HepG2 (cell line): Measurements from ENCODE around the gene TMEM253. TPM values are rescaled to one million over a fixed set of nuclear protein-coding genes. Genes with fewer than 3 reads are reported as not detected.
A peak's percentile ranks its signal among the peaks of the same experiment; 100 is the strongest.

ENCODE experiments used
- ESRRA ChIP-seq: sonication (generic); formaldehyde crosslinking; IDR thresholded peaks from 2 replicates; pipeline ENCODE4 v1.5.1; 2020; ENCODE audit warnings: mild to moderate bottlenecking, low read depth, missing genetic modification reagents
- IKZF4 ChIP-seq: sonication (generic); formaldehyde crosslinking; IDR thresholded peaks from 2 replicates; pipeline ENCODE4 v1.5.1; 2020; ENCODE audit warnings: borderline replicate concordance, mild to moderate bottlenecking, low read depth, missing genetic modification reagents; ENCODE audit errors: not compliant biosample characterization
- POLR2G ChIP-seq: fragments of 200-400 bp; formaldehyde crosslinking; IDR thresholded peaks from 2 replicates; pipeline ENCODE4 v1.6.1; 2018; ENCODE audit warnings: mild to moderate bottlenecking, low read depth, low read length, moderate library complexity
- REXO4 ChIP-seq: sonication (generic); formaldehyde crosslinking; IDR thresholded peaks from 2 replicates; pipeline ENCODE4 v1.8.0; 2022; ENCODE audit warnings: missing genetic modification reagents, mild to moderate bottlenecking, borderline replicate concordance
- RFXAP ChIP-seq: sonication (generic); formaldehyde crosslinking; IDR thresholded peaks from 2 replicates; pipeline ENCODE4 v1.4.0; 2020; ENCODE audit warnings: missing genetic modification reagents, borderline replicate concordance
- TBX3 ChIP-seq: fragments of 450-650 bp; IDR thresholded peaks from 2 replicates; pipeline ENCODE4 v1.6.1; 2017; ENCODE audit warnings: antibody characterized with exemption, mild to moderate bottlenecking, inconsistent platforms, borderline replicate concordance
- ZFP36L2 ChIP-seq: sonication (generic); formaldehyde crosslinking; IDR thresholded peaks from 2 replicates; pipeline ENCODE4 v1.4.0; 2020; ENCODE audit warnings: missing genetic modification reagents
- ZNF292 ChIP-seq: sonication (generic); formaldehyde crosslinking; IDR thresholded peaks from 2 replicates; pipeline ENCODE4 v1.8.1; 2022; ENCODE audit warnings: mild to moderate bottlenecking, low read depth, missing genetic modification reagents, borderline replicate concordance
- ZNF607 ChIP-seq: sonication (generic); formaldehyde crosslinking; IDR thresholded peaks from 2 replicates; pipeline ENCODE4 v1.5.1; 2020; ENCODE audit warnings: missing genetic modification reagents, mild to moderate bottlenecking, borderline replicate concordance
- polyA plus RNA-seq, 8 experiments: library from polyadenylated mRNA; depleted of rRNA in 3 of 8; stranded (reverse) in 7 of 8; unstranded in 1 of 8; fragments of >200 nt; fragmentation: Illumina TruSeq in 4 of 8; extraction: Trizol in 4 of 8; gene quantifications; 2 replicates each; pipeline versions ENCODE4 v1.2.1 to v1.2.3, GENCODE V29; 2011 to 2016; ENCODE audit warnings: low read depth in 4 of 8, missing spikeins in 1 of 8, mixed read lengths in 1 of 8; ENCODE audit not compliant: insufficient read depth in 1 of 8
- total RNA-seq, 5 experiments: library from RNA; depleted of rRNA; stranded (reverse); fragments of >200 nt; fragmentation: Illumina TruSeq; extraction: Trizol; gene quantifications; 2 replicates each; pipeline ENCODE4 v1.2.3, GENCODE V29; 2016; ENCODE audit warnings: low read depth in 1 of 5
- TF ChIP-seq, protein P1 (sequence below): sonication (generic); formaldehyde crosslinking; IDR thresholded peaks from 2 replicates; pipeline ENCODE4 v1.4.0; 2020; ENCODE audit warnings: mild to moderate bottlenecking, missing genetic modification reagents
- TF ChIP-seq, protein P2 (sequence below): sonication (generic); formaldehyde crosslinking; IDR thresholded peaks from 2 replicates; pipeline ENCODE4 v1.4.0; 2020; ENCODE audit warnings: missing genetic modification reagents, borderline replicate concordance
- TF ChIP-seq, protein P3 (sequence below): IDR thresholded peaks from 2 replicates; pipeline ENCODE4 v1.6.1; 2016; ENCODE audit warnings: control low read depth
- TF ChIP-seq, protein P4 (sequence below): IDR thresholded peaks from 2 replicates; pipeline ENCODE4 v1.6.1; 2016; ENCODE audit warnings: low read depth
- TF ChIP-seq, protein P5 (sequence below): IDR thresholded peaks from 2 replicates; pipeline ENCODE4 v1.6.1; 2016; ENCODE audit warnings: low read depth, control low read depth

Gene TMEM253
- total and polyA plus RNA-seq, 2 of the 13 experiments (the other 11 are each of a cell fraction or from before 2014, with no cell fraction given): 0.29 to 0.45 TPM

DNA sequence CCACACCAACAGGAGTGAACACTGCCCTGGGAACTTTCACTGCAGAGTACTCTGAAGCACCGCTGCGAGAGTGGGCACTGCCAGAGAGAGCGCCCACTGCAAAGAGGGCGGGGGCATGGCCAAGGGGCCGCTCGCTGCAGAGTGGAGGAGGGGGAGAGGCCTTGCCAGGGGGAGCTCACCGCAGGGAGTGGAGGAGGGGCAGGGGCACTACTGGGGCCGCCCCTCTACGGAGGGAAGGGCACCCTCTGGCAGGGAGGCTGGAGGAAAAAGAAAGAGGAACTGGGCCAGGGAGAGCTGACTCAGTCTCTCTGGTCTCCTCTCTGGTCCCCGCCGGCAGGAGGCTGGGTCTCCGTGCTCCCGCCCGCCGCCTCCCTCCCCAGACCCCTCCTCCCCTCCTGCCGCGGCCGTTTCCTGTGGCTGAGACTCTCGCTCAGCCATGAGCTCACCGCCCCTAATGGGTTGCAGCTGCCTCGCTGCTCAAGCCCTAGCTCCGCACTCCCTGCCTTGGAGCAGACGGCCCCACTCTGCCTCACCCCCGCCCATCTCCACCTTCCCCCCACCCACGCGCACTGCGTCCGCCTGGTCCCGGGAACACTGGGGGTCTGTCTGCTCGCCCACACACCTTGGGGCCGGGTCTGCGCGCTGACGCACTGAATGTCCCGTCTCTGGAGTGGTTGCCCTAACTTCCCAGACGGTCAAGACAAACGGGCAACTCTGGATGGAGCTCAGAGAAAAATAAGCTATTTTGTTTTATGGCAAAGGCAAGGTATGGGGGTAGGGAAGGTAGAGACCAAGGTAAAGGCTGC, 29.4 kb upstream of the TMEM253 start (continued):
- TF ChIP-seq ZFP36L2 (no peak), IKZF4 (no peak), RFXAP (CRISPR knock-in tag) (no peak; the same call in 1 of the 2 replicates), ESRRA (CRISPR knock-in tag) (no peak), ZNF607 (CRISPR knock-in tag) (no peak), POLR2G (no peak), TBX3 (no peak), ZNF292 (CRISPR knock-in tag) (peak; percentile 15; the same call in 1 of the 2 replicates), REXO4 (no peak)
- TF ChIP-seq, protein P1, sequence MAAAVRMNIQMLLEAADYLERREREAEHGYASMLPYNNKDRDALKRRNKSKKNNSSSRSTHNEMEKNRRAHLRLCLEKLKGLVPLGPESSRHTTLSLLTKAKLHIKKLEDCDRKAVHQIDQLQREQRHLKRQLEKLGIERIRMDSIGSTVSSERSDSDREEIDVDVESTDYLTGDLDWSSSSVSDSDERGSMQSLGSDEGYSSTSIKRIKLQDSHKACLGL (CRISPR knock-in tag): no peak
- TF ChIP-seq, protein P2, sequence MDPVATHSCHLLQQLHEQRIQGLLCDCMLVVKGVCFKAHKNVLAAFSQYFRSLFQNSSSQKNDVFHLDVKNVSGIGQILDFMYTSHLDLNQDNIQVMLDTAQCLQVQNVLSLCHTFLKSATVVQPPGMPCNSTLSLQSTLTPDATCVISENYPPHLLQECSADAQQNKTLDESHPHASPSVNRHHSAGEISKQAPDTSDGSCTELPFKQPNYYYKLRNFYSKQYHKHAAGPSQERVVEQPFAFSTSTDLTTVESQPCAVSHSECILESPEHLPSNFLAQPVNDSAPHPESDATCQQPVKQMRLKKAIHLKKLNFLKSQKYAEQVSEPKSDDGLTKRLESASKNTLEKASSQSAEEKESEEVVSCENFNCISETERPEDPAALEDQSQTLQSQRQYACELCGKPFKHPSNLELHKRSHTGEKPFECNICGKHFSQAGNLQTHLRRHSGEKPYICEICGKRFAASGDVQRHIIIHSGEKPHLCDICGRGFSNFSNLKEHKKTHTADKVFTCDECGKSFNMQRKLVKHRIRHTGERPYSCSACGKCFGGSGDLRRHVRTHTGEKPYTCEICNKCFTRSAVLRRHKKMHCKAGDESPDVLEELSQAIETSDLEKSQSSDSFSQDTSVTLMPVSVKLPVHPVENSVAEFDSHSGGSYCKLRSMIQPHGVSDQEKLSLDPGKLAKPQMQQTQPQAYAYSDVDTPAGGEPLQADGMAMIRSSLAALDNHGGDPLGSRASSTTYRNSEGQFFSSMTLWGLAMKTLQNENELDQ (CRISPR knock-in tag): no peak
- TF ChIP-seq, protein P3, sequence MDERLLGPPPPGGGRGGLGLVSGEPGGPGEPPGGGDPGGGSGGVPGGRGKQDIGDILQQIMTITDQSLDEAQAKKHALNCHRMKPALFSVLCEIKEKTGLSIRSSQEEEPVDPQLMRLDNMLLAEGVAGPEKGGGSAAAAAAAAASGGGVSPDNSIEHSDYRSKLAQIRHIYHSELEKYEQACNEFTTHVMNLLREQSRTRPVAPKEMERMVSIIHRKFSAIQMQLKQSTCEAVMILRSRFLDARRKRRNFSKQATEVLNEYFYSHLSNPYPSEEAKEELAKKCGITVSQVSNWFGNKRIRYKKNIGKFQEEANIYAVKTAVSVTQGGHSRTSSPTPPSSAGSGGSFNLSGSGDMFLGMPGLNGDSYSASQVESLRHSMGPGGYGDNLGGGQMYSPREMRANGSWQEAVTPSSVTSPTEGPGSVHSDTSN (CRISPR knock-in tag): no peak
- TF ChIP-seq, protein P4, sequence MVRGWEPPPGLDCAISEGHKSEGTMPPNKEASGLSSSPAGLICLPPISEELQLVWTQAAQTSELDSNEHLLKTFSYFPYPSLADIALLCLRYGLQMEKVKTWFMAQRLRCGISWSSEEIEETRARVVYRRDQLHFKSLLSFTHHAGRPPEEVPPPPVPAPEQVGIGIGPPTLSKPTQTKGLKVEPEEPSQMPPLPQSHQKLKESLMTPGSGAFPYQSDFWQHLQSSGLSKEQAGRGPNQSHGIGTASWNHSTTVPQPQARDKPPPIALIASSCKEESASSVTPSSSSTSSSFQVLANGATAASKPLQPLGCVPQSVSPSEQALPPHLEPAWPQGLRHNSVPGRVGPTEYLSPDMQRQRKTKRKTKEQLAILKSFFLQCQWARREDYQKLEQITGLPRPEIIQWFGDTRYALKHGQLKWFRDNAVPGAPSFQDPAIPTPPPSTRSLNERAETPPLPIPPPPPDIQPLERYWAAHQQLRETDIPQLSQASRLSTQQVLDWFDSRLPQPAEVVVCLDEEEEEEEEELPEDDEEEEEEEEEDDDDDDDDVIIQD (CRISPR knock-in tag): no peak
- TF ChIP-seq, protein P5, sequence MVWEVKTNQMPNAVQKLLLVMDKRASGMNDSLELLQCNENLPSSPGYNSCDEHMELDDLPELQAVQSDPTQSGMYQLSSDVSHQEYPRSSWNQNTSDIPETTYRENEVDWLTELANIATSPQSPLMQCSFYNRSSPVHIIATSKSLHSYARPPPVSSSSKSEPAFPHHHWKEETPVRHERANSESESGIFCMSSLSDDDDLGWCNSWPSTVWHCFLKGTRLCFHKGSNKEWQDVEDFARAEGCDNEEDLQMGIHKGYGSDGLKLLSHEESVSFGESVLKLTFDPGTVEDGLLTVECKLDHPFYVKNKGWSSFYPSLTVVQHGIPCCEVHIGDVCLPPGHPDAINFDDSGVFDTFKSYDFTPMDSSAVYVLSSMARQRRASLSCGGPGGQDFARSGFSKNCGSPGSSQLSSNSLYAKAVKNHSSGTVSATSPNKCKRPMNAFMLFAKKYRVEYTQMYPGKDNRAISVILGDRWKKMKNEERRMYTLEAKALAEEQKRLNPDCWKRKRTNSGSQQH (CRISPR knock-in tag): peak; percentile 37; the same call in 1 of the 2 replicates
